ENCODE results near the gene KRABD2.

KRABD2 gene

DNA sequence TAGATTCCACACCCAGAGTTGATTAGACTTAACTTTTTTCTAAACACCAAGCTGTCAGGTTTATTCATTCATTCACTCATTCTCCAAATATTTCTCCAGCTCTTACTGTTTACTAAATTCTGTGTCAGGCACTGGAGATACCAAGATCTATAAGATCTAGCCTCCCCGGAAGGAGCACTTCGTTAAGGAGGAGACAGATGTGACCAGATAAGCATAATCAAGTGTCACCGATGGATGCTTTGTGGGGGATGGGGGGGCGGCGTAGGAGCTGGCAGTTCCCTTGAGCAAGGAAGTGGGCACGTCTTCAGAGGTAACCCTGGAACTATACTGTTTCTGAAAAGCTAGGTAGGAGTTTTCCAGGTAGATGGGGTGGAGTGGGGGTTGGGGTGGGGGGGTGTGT lies 10.3 kb upstream of the KRABD2 start:
- Histone ChIP-seq H3K9me3 (ENCODE audit: low read length) (no peaks in the 10 kb centered on the region), H4K20me1 (ENCODE audit: insufficient read depth, low read length) (peaks cover 5% of the 10 kb centered on the region), H3K4me2 (ENCODE audit: low read length) (no peak overlapping the region), H2AFZ (ENCODE audit: low read length) (no peak overlapping the region), H3K27ac (ENCODE audit: low read depth, low read length, poor library complexity, severe bottlenecking) (no peak overlapping the region), H3K79me2 (ENCODE audit: insufficient read depth, low read depth, low read length) (peaks cover 21% of the 10 kb centered on the region), H3K4me3 (ENCODE audit: low read depth, low read length, poor library complexity, severe bottlenecking) (no peak overlapping the region), H3K9me2 (ENCODE audit: insufficient read depth, low read length) (no peaks in the 10 kb centered on the region), H3K36me3 (ENCODE audit: insufficient read depth, low read length) (peaks cover 11% of the 10 kb centered on the region), H3K4me1 (ENCODE audit: insufficient read depth, low read length, poor library complexity, severe bottlenecking) (peaks cover 11% of the 10 kb centered on the region)
- POLR2A ChIA-PET: no interaction called here
- TF ChIP-seq EZH2phosphoT487 (IDR thresholded peaks at IDR 0.05; ENCODE audit: borderline replicate concordance, low read depth, low read length): no peak
- TF ChIP-seq, protein P1, sequence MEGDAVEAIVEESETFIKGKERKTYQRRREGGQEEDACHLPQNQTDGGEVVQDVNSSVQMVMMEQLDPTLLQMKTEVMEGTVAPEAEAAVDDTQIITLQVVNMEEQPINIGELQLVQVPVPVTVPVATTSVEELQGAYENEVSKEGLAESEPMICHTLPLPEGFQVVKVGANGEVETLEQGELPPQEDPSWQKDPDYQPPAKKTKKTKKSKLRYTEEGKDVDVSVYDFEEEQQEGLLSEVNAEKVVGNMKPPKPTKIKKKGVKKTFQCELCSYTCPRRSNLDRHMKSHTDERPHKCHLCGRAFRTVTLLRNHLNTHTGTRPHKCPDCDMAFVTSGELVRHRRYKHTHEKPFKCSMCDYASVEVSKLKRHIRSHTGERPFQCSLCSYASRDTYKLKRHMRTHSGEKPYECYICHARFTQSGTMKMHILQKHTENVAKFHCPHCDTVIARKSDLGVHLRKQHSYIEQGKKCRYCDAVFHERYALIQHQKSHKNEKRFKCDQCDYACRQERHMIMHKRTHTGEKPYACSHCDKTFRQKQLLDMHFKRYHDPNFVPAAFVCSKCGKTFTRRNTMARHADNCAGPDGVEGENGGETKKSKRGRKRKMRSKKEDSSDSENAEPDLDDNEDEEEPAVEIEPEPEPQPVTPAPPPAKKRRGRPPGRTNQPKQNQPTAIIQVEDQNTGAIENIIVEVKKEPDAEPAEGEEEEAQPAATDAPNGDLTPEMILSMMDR (conservative IDR thresholded peaks at IDR 0.05; ENCODE audit: low read length): no peak
- no TSS peak for BruUV-seq (replicated peaks)
- DNase-seq (ENCODE audit: low spot score): no peak
- intact Hi-C loops (cut with micrococcal nuclease; ENCODE audit: unreplicated experiment): loop anchor here (10.0 kb wide), 1 partner anchor 358 kb away; the partner anchor contains the start of gene CCDC42
- CTCF ChIA-PET (ENCODE audit: unreplicated experiment): no interaction called here

DNA sequence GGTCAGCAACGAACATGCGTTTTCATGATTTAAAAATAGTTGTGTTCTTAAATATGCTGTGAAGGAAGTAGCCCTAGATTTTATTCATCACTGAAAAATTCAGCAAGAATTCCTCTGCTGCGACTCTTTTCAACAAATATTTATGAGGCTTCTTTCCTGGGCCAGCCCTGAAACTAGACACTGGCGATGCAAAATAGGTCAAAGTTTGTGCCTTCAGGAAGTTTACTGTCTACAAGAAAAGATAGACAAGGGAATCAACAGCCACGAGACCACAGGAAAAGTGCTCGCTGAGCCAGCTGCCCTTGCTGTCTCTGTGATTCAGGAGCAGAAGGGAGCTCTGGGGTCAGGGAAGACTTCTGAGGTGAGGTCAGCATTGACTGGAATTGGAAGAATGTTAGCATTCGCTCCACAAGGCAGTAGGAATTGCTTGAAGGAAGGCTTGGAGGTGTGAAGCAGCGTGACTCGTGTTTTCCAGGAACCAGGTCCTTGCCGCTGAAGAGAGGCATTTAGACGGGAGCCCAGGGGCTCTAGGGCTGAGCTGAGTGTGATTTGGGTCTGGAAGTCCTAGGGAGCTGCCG lies 8.4 kb upstream of the KRABD2 start:
- ChIA-PET CTCF (ENCODE audit: unreplicated experiment) (no interaction called here), POLR2A (no interaction called here)
- peak overlapping the region; percentile 76 for H3K4me2 ChIP-seq (ENCODE audit: low read length)

More for the DNA sequence above, 8.4 kb upstream of the KRABD2 start:
- intact Hi-C loops (cut with micrococcal nuclease; ENCODE audit: unreplicated experiment): loop anchor here (5.0 to 10.0 kb wide), 2 partner anchors 138 to 360 kb away; partner anchors contain the start of genes CCDC42, CTC1 and PFAS
- peak overlapping the region; percentile 78 for H3K4me3 ChIP-seq (ENCODE audit: low read depth, low read length, poor library complexity, severe bottlenecking)
- peaks cover 30% of the 10 kb centered on the region for H3K36me3 ChIP-seq (ENCODE audit: insufficient read depth, low read length)
- peaks cover 22% of the 10 kb centered on the region for H4K20me1 ChIP-seq (ENCODE audit: insufficient read depth, low read length)
- no peak for DNase-seq (ENCODE audit: low spot score)
- no peak overlapping the region for H2AFZ ChIP-seq (ENCODE audit: low read length)
- no peaks in the 10 kb centered on the region for H3K9me2 ChIP-seq (ENCODE audit: insufficient read depth, low read length)
- no TSS peak for BruUV-seq (replicated peaks)
- no peaks in the 10 kb centered on the region for H3K9me3 ChIP-seq (ENCODE audit: low read length)
- TF ChIP-seq, protein P1 (conservative IDR thresholded peaks at IDR 0.05; ENCODE audit: low read length): no peak
- TF ChIP-seq EZH2phosphoT487 (IDR thresholded peaks at IDR 0.05; ENCODE audit: borderline replicate concordance, low read depth, low read length): no peak
- H3K4me1 ChIP-seq (ENCODE audit: insufficient read depth, low read length, poor library complexity, severe bottlenecking): peaks cover 28% of the 10 kb centered on the region
- H3K79me2 ChIP-seq (ENCODE audit: insufficient read depth, low read depth, low read length): peaks cover 41% of the 10 kb centered on the region
- H3K27ac ChIP-seq (ENCODE audit: low read depth, low read length, poor library complexity, severe bottlenecking): no peak overlapping the region

All from OCI-LY7 (cell line).